GM21529 (cell line): ENCODE data around the gene LRRC57.

Experiments
- ATAC-seq: cut with Tn5 transposase; IDR thresholded peaks from one replicate; pipeline ENCODE4 v1.9.1; 2021; ENCODE audit not compliant: unreplicated experiment

Gene LRRC57

GRCh38 chr15:42493679-42494078 lies 54.9 kb downstream of the LRRC57 start:
- ATAC-seq: no peak

DNA sequence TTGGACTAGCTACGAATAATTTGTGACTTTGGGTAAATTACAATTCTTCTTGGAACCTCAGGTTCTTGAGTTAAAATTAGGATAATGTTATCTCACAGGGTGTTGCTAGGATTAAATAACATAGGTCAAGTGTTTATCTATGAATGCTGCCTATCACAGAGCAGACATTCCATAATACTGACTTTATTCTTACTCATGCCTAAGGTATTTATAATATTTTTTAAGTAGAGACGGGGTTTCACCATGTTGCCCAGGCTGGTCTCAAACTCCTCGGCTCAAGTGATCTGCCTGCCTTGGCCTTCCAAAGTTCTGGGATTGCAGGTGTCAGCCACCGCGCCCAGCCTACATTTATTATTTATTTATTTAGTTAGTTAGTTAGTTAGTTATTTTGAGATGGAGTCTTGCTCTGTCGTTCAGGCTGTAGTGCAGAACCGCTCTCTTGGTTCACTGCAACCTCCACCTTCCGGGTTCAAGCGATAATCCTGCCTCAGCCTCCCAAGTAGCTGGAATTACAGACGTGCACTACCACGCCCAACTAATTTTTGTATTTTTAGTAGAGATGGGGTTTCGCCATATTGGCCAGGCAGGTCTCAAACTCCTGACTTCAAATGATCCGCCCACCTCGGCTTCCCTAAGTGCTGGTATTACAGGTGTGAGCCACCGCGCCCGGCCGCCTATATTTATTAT lies 56.9 kb downstream of the LRRC57 start:
- ATAC-seq: no peak

DNA sequence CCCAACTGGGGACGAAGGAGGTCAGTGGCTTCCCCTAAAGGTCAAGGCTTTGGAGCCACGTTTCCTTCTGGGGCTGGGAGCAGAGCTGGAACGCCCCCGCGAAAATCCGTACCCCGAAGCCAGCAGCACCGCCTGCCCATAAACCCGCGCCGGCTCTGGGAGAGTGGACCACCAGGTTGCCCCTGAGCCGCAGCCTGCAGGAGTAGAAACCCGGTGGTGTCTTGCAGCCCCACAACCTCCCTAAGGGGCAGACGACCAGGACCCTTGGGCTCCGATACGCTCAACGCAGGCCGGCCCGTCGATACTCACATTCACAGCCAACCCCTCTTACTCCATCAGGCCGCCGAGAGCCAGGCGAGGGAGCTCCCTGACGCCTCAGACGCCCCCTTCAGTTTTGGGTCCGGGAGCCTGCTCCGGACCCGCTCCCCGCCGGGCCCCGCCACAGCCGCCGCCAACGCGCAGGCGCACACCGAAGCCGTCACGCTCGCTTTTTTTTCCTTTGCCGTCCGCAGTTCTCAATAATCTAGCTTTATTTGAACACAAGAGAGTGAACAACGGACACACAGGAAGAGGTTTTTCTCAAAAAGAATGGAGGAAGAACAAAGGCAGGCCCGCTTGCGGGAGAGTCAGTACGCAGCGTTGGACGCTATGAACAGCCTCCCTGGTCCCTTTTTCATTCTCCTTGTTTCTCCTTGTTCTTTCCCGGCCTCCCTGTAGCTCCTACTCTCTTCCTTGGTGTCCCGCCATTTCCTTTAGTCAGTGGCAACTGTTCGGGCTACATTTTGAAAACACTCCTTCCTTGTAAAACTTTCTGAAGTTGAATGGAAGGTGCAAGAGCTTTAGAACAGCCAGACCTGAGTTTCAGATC lies 57.7 kb downstream of the LRRC57 start, which contains the start of gene ZNF106:
ZNF106 (minus strand) TSS at position 471 of the 868 bp plus-strand sequence. CDS start 18,852 bp downstream, outside the sequence.
- peak; percentile 47 for ATAC-seq

- ATAC-seq: peak; percentile 2
Measured at GRCh38 chr15:42490291-42490670, 58.3 kb downstream of the LRRC57 start.
